ENCODE results near the gene ACTN4.

- TF ChIP-seq, protein P1, sequence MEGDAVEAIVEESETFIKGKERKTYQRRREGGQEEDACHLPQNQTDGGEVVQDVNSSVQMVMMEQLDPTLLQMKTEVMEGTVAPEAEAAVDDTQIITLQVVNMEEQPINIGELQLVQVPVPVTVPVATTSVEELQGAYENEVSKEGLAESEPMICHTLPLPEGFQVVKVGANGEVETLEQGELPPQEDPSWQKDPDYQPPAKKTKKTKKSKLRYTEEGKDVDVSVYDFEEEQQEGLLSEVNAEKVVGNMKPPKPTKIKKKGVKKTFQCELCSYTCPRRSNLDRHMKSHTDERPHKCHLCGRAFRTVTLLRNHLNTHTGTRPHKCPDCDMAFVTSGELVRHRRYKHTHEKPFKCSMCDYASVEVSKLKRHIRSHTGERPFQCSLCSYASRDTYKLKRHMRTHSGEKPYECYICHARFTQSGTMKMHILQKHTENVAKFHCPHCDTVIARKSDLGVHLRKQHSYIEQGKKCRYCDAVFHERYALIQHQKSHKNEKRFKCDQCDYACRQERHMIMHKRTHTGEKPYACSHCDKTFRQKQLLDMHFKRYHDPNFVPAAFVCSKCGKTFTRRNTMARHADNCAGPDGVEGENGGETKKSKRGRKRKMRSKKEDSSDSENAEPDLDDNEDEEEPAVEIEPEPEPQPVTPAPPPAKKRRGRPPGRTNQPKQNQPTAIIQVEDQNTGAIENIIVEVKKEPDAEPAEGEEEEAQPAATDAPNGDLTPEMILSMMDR (IDR thresholded peaks at IDR 0.05): no peak
- no peak for TF ChIP-seq NFE2L2 (conservative IDR thresholded peaks at IDR 0.05; ENCODE audit: low read length)
- no peak for TF ChIP-seq EHMT2 (IDR thresholded peaks at IDR 0.05; ENCODE audit: low read depth)
- no peak for TF ChIP-seq POLR2A (IDR thresholded peaks at IDR 0.05; ENCODE audit: low read length)
- no peak for TF ChIP-seq BHLHE40 (IDR thresholded peaks at IDR 0.05; ENCODE audit: low read depth, low read length)
- TF ChIP-seq SREBF2 (IDR thresholded peaks at IDR 0.05): no peak
- TF ChIP-seq EP300 (IDR thresholded peaks at IDR 0.05): no peak
- no peak for TF ChIP-seq RNF2 (IDR thresholded peaks at IDR 0.05; ENCODE audit: borderline replicate concordance, low read depth)
- TF ChIP-seq RFX5 (IDR thresholded peaks at IDR 0.05): no peak
Measured at GRCh38 chr19:38695317-38695683, 47.9 kb downstream of the ACTN4 start.
